ENCODE data around the gene NIPA2.
A peak's percentile ranks its signal among the peaks of the same experiment; 100 is the strongest.

The NIPA2 gene

GRCh38 chr15:22877607-22878006 lies 39.1 kb downstream of the NIPA2 start:
- DNase-seq (ENCODE audit: low read depth, low spot score), result no peak

DNA sequence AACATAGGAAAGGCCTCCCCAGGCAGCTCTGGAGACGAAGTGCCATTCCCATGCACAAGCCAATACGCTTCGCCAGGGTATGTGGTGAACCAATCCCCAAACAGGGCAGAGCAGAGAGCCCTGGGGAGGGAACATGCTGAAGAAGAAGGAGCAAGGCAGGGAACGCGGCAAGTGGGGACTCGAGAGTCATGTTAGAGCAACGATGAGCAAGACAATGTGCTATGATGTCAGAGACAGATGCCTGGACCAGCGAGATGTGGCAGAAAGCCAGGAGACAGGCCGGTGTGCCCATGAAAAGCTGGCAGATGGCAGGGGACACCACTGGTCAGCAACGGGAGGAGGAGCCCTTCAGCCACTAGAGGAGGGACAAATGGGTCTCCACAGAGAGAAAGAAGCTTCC lies 39.6 kb downstream of the NIPA2 start:
- no peak for DNase-seq (ENCODE audit: low read depth, low spot score)

DNA sequence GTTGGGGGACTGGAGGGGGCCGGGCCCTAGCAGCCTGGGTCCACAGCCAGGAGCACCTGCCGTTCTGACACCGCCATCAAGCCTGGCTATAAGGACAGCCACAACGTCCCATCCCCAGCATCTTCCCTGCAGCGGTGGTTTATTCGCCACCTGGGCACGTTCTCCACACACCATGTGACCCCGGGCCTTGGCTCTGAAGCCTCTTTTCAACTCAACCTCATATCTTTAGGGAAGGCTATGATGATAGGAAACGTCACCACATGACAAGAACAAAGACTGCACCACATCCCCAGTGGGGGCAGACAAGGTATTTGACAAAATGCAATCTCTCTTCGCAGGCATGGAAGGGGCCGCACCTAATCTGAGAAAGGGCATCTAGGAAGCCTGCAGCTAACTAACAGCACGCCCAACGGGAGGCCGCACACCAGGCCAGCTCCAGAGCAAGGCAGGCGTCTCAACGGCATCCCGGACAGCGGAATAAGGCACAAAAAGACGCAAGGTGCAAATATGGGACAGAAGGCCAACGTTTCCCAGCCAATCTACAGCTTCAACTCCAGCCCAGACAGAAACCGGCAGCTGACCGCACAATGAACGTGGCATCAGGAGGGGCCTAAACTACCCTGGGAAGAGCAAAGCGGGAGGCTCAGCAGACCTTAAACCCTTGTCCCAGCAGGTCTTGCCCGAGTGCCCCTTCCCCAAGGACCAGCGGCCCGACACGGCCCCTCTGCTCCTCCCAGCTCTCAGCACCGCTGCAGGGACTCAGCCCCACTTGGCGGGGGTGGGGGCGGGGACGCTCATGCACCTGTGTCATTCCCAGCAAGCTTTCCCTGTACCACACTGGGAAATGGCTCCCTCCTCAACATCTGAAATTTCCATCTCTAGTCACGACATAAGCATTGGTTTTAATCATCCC lies 41.9 kb downstream of the NIPA2 start:
- no peak for DNase-seq (ENCODE audit: low read depth, low spot score)

- DNase-seq (ENCODE audit: low read depth, low spot score), result no peak
Measured at GRCh38 chr15:22880981-22881738, 42.7 kb downstream of the NIPA2 start.

DNA sequence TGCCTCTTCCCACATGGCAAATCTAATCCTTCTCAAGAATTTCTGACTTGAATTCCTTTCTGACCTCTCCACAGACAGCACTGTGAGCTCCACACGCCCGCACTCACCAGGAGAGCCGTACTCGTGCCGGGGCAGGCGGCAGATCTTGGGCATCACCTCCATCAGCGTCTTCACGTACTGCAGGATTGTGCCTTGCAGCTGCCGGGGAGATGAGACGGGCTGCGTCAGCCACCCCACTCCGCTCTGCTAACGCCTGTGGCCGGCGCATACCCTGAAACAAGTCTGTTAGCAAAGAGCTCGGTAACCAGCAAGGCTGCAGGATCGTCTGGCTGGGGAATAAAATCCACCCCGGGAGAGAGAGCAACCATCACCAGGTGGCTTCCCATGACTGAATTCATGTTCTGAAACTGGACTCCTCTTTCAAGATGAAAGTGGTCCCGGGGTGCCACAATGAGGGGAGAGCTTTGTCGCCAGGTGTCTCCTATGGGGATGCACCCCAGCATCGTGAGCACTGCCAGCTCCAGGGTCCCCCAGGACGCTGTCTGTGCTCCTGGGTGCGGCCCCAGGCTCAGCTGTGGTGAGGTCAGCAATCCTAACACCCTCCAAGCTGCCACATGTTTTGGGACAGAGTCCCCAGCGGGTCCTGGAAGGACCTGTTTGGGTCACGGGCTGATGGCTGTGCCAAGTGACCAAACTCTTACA lies 43.4 kb downstream of the NIPA2 start:
- no peak for DNase-seq (ENCODE audit: low read depth, low spot score)

DNA sequence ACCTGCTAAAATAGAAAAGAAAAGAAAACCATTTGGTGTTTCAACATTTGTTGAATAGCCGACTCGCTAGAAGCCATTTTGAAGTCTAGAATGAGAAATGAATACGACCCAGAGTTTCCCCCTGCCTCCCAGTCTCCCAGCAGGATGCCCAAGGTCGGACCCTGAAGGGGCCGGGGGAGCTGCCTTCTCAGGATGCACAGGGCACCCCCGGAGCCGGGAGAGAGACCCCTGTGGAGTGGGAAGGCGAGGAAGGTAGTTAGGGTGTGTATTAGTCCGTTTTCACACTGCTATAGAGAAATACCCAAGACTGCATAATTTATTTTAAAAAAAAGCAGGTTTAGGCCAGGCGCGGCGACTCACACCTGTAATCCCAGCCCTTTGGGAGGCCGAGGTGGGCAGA lies 44.7 kb downstream of the NIPA2 start:
- DNase-seq (ENCODE audit: low read depth, low spot score), result no peak

- DNase-seq (ENCODE audit: low read depth, low spot score), result no peak
Measured at GRCh38 chr15:22884344-22884743, 45.9 kb downstream of the NIPA2 start.

- no peak for DNase-seq (ENCODE audit: low read depth, low spot score)
Measured at GRCh38 chr15:22885120-22885519, 46.7 kb downstream of the NIPA2 start.

- DNase-seq (ENCODE audit: low read depth, low spot score), result no peak
Measured at GRCh38 chr15:22887157-22887951, 48.9 kb downstream of the NIPA2 start.

- DNase-seq (ENCODE audit: low read depth, low spot score), result peak; percentile 70
Measured at GRCh38 chr15:22888120-22888859, 49.8 kb downstream of the NIPA2 start.

- DNase-seq (ENCODE audit: low read depth, low spot score), result no peak
Measured at GRCh38 chr15:22889146-22889818, 50.8 kb downstream of the NIPA2 start.

GRCh38 chr15:22890296-22890695 lies 51.8 kb downstream of the NIPA2 start:
- no peak for DNase-seq (ENCODE audit: low read depth, low spot score)

- DNase-seq (ENCODE audit: low read depth, low spot score), result no peak
Measured at GRCh38 chr15:22891426-22892210, 53.2 kb downstream of the NIPA2 start.

DNA sequence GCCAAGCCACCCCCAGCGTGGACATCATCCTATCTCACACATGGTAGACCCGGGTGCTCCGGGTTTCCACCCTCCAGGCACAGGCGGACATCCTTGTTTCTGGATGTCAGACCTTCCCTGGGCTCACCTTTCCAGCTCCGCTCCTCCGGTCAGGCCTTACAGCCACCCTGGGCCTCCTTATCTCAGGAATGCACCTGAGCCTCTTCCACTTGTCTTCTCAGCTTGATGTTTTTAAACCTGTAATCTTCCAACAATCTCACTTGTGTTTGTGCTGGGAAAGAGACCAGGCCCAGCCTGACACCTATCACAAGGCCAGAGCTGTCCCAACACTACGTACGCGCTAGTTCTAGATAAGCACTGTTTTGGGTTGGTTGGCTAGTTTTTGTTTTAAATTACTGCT lies 53.9 kb downstream of the NIPA2 start:
- no peak for DNase-seq (ENCODE audit: low read depth, low spot score)

GRCh38 chr15:22893081-22893480 lies 54.6 kb downstream of the NIPA2 start:
- no peak for DNase-seq (ENCODE audit: low read depth, low spot score)

DNA sequence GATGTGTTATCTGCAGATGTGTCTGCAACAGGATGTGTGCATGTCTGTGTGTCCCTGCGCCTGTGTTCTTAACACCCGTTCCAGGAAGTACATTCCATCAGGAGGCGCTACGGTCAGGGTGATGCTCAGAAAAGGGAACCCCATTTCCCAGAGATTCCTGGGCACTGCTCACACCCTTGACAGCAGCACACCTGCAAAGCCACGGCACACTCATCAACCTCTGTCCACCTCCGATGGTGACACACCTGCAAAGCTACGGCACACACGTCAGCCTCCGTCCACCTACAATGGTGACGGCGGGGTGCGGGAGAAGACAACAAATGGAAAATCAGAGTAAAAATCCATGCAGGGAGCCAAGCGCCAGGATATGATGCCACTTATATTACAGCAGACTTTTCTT lies 55.4 kb downstream of the NIPA2 start:
- DNase-seq (ENCODE audit: low read depth, low spot score), result no peak

- DNase-seq (ENCODE audit: low read depth, low spot score), result no peak
Measured at GRCh38 chr15:22895465-22896190, 57.2 kb downstream of the NIPA2 start.

DNA sequence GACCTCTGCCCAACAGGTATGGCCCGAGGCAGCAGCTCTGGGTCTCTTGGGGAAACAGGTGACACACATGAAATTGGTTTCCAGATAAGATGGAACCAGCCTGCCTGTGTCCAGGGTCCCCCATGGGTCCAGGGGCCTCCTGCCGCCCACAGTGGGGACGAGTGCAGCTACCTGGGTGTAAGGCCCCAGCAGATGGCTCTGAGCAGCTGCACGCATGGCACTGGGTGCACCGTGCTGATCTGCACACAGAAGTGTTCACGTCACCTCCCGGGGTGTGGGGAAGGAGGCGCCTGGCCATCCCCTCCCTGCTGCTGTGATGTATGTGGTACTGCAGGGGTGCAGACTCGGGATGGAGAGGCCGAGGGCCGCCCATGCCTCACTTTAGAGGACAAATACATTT lies 63.6 kb downstream of the NIPA2 start:
- DNase-seq (ENCODE audit: low read depth, low spot score), result no peak

- no peak for DNase-seq (ENCODE audit: low read depth, low spot score)
Measured at GRCh38 chr15:22902578-22902977, 64.1 kb downstream of the NIPA2 start.

Data from brain pericyte (primary cell).